GM21367 (cell line): Measurements from ENCODE around the gene RHOF.

Experiments used
- ATAC-seq: cut with Tn5 transposase; IDR thresholded peaks from one replicate; pipeline ENCODE4 v1.9.1; 2021; ENCODE audit not compliant: unreplicated experiment

The RHOF gene

DNA sequence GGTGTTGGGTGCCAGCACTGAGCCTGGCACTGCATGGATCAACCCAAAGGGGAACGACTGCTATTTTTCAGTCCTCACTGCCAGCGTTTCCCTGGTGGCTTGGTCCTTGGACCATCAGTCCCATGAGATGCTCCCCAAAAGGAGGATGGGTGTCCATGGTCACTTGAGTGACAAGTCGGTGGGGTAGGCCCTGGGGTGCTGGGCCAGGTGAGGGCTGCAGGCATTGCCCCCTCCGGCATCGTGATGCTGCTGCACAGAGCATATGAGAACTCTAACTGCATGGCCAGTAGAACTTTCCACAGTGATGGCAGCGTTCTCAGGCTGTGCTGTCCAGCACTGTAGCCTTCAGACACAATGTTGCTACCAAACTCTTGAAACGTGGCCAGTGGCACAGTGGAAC, 26.6 kb upstream of the RHOF start:
- no peak for ATAC-seq

DNA sequence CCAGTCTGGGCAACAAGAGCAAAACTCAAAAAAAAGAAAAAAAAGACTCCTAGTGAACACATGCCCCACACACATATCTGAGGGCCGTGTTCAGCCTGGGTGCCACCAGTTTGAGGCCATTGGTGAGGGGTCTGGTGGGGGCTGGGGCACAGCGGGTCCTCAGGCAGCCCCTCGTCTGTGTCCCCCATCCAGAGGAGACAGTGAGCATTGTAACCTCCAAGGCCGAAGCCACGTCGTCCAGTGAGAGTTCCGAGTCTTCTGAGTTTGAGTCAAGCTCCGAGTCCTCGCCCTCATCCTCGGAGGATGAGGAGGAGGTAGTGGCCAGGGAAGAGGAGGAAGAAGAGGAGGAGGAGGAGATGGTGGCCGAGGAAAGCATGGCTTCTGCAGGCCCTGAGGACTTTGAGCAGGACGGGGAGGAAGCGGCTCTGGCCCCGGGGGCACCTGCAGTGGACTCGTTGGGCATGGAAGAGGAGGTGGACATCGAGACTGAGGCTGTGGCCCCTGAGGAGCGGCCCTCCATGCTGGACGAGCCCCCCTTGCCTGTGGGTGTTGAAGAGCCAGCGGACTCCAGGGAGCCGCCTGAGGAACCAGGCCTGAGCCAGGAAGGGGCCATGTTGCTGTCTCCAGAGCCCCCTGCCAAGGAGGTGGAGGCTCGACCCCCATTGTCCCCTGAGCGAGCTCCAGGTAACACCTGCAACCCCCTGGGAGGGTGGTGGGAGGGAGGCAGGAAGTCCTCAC, 25.9 kb upstream of the RHOF start:
- ATAC-seq: no peak

GRCh38 chr12:121817648-121818043, 24.2 kb upstream of the RHOF start:
- no peak for ATAC-seq

DNA sequence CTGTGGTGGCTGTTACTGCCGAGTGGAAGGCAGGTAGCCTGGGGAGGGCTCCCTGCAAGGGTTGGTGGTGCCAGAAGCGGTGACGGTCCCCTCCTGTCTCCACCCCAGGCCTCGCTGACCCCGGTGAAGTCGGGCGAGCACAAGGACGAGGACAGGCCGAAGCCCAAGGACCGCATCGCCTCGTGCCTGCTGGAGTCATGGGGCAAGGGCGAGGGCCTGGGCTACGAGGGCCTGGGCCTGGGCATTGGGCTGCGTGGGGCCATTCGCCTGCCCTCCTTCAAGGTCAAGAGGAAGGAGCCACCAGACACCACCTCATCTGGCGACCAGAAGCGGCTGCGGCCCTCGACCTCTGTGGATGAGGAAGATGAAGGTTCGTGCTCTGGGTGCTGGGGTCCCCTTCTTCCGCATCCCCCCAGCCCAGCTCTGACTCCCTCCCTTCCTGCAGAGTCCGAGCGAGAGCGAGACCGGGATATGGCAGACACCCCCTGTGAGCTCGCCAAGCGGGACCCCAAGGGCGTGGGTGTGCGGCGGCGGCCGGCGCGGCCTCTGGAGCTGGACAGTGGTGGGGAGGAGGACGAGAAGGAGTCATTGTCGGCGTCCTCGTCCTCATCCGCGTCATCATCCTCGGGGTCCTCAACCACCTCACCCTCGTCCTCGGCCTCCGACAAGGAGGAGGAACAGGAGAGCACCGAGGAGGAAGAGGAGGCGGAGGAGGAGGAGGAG, 23.6 kb upstream of the RHOF start:
- ATAC-seq: no peak

- ATAC-seq: no peak
Measured at GRCh38 chr12:121815263-121815662, 21.8 kb upstream of the RHOF start.

- ATAC-seq: no peak
Measured at GRCh38 chr12:121814429-121815119, 21.1 kb upstream of the RHOF start.

- ATAC-seq: no peak
Measured at GRCh38 chr12:121813951-121814350, 20.5 kb upstream of the RHOF start.

DNA sequence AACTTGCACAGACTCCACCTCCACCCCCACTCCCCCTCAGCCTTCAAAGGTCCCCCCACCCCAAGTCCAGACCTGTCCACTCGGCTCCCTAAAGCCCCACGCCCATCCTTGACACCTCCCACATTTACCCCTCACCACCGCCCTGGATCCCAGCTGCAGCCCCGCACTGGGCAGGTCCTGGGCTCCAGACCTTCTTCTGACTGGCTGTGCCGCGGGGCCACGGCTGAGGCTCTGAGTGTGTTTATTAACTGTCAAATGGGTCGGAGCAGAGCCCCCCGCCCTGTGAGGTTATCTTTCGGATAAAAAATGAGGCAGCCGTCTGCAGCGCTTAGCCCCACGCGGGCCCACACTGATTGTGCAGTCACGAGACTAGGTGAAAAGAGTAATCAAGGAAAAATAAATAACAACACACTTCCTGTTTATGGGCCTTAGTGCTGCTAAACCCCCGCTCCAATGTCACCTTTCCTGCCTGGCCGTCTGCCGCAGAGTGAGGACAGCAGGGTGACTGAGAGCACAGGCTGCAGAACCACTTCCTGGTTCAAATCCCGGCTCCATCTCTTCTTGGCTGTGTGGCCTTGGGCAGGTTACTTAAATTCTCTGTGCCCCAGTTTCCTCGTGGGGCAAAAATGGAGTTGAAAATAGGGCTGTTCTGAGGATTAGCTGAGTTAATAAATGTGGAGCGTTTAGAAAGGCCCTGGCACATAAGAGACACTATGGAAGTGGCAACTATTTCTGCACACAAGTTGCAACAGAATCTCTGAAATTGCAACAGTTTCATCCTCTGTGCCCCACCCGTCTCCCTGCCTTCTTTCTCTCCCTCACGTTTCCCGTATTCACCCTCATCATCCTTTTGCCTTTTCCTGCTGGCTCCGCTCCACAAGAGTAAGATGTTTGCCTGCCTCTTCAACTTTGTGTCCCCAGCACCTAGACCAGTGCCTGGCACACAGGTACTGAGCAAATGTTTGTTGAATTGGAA, 19.7 kb upstream of the RHOF start:
- no peak for ATAC-seq

DNA sequence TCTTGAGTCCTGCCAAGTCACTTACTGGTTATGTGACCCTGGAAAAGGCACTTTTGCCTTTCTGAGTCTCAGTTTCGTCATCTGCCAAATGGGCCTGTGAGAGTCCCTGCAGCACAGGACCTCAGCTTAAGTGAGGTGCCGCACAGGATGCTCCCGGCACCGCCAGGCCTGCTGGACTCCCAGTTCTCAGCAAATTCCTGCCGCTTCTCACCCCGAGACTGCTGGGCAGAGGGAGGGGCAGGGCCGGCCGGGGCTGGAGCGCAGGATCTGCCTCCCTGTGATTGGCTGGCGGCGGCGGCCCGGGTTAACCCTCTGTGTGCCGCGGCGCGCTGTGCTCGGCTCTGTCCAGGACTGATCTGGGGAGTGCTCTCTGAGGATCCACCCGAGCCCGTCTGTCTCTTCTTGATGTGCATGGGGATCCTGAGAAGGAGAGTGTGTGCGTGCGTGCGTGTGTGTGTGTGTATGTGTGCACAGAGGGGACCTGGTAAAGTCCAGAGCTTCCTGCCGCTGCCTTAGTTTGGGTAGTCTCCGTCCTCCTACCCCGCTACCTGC, 18.9 kb upstream of the RHOF start:
- no peak for ATAC-seq

GRCh38 chr12:121811434-121812319, 18.2 kb upstream of the RHOF start:
- peak; percentile 44 for ATAC-seq

DNA sequence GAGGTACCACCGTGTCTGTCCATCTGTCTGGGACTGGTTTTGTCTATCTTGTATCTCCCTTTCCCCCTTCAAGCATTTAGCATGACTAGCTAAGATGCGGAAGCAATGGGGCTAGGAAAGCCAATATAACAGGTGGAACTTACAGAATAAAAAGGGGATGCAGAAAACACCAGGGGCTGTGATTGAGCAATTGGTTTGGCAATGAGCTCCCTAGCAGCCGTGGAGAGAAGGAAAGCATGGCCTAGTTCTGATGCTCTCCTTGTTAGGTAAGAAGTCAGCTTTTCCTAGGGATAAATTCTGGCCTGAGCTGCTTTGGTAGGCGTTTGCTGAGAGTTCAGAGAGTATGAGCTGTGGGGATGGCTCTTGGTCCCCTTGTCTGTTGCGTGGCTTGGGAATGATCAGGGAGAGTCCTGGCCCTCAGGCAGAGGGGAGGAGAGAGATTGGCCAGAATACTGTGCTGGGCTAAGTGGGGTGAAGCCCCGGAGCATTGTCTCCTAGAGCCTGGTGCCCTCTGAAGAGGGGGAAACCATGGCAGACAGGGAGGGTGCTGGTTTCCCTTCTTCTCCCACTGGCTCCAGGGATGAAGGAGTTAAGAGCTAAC, 17.4 kb upstream of the RHOF start:
- no peak for ATAC-seq

DNA sequence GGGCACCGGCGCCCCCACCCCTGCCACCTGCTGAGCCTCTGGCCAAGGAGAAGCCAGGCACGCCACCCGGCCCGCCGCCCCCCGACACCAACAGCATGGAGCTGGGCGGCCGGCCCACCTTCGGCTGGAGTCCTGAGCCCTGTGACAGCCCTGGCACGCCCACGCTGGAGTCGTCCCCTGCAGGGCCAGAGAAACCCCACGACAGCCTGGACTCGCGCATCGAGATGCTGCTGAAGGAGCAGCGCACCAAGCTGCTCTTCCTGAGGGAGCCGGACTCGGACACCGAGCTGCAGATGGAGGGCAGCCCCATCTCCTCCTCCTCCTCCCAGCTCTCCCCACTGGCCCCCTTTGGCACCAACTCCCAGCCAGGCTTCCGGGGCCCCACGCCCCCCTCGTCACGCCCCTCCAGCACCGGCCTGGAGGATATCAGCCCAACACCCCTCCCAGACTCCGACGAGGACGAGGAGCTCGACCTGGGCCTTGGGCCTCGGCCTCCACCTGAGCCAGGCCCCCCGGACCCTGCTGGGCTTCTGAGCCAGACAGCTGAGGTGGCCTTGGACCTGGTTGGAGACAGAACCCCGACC, 16.8 kb upstream of the RHOF start:
- ATAC-seq: no peak

DNA sequence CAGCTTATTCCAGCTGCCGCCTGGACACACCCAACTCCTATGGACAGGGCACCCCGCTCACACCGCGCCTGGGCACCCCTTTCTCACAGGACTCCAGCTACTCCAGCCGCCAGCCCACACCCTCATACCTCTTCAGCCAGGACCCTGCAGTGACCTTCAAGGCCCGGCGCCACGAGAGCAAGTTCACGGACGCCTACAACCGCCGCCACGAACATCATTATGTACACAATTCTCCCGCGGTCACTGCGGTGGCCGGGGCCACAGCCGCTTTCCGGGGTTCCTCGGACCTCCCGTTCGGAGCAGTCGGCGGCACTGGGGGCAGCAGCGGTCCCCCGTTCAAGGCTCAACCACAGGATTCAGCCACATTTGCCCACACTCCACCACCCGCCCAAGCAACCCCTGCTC, 16.2 kb upstream of the RHOF start:
- no peak for ATAC-seq

DNA sequence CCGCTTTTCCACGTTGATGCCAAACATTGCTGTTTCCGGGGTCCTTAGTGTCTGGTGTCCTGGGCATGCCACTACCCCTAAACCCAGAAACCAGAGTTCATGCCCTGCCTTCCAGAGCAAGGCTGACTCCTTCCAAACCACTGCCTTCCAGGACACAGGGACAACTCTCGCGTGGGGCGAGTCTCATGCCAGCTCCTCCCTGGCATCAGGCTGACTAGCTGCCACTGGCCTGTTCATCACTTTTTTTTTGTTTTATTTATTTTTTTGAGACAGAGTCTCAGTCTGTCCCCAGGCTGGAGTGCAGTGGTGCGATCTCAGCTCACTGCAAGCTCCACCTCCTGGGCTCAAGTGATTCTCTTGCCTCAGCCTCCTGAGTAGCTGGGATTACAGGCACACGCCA, 15.1 kb upstream of the RHOF start:
- ATAC-seq: no peak

- no peak for ATAC-seq
Measured at GRCh38 chr12:121807642-121808347, 14.3 kb upstream of the RHOF start.

GRCh38 chr12:121806546-121807423, 13.3 kb upstream of the RHOF start:
- ATAC-seq: no peak

DNA sequence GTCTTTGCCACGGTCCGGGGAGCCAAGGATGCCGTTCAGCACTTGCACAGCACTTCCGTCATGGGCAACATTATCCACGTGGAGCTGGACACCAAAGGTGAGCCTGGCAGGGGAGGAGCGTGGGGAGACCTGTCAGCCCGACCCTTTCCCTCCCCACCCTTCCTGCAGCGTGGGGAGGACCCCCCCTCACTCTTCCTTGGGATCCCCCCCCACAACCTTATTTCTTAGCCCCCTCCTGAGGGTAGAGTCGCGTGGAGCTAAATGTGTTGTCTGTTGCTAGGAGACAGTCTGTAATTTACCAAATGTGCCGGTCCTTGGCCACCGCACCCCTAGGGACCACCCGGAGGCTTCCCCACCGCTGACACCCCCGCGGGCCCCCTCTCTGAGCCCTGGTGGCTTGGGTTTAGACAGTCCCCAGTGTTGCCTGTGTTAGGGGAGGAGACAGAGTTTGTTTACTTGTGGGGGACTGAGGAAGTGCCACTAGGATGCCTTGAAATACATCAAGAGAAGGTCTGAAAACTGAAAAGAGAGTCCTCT, 12.6 kb upstream of the RHOF start:
- ATAC-seq: no peak
